K562 treated with DMSO at 1 percent for 48 hours (cell line): ENCODE results near the gene PAGE1. TPM values are rescaled to one million over a fixed set of nuclear protein-coding genes. Genes with fewer than 3 reads are reported as not detected.

Source experiments
- total RNA-seq: library from RNA; unstranded; fragments of 300-600 nt; gene quantifications from 2 replicates; pipeline ENCODE4 v1.2.3, GENCODE V29; 2022; ENCODE audit warnings: low replicate concordance; ENCODE audit errors: extremely low read depth

The PAGE1 gene
- not detected in 2 replicates for total RNA-seq

GRCh38 chrX:49695276-49696180 is at the start of gene PAGE1:
Gene PAGE1 (minus strand): TSS chrX:49695984. CDS start chrX:49694770, 1,214 bp downstream.

Other genes starting within 250 kb of the PAGE1 start
- not detected in 2 replicates for gene GAGE12C, start 163.8 kb downstream of the PAGE1 start, total RNA-seq
- not detected in 2 replicates for gene GAGE12D, start 154.3 kb downstream of the PAGE1 start, total RNA-seq
- not detected in 2 replicates for gene GAGE12E, start 144.7 kb downstream of the PAGE1 start, total RNA-seq
- gene GAGE12F, start 135.1 kb downstream of the PAGE1 start, total RNA-seq, result not detected in 2 replicates
- not detected in 2 replicates for gene GAGE12G, start 125.6 kb downstream of the PAGE1 start, total RNA-seq
- gene GAGE12H, start 116.0 kb downstream of the PAGE1 start, total RNA-seq, result not detected in 2 replicates
- gene GAGE2A, start 106.5 kb downstream of the PAGE1 start, total RNA-seq, result not detected in 2 replicates
- gene GAGE1, start 97.0 kb downstream of the PAGE1 start, total RNA-seq, result not detected in 2 replicates
- gene PAGE4, start 133.3 kb upstream of the PAGE1 start, total RNA-seq, result not detected in 2 replicates
- gene USP27X, start 183.5 kb upstream of the PAGE1 start, total RNA-seq, result not detected in 2 replicates
- not detected in 2 replicates for gene CLCN5, start 226.6 kb upstream of the PAGE1 start, total RNA-seq